T-helper 9 cell (primary cell): Measurements from ENCODE around the gene SNRPF.
"Not testable (repeated sequence)": the region's sequence is repeated elsewhere in the genome, so short reads cannot be mapped to it uniquely, and the experiment has no call there.

Experiments
- DNase-seq: peaks from one replicate; pipeline ENCODE4 v3.0.0-alpha.2; 2020
- total RNA-seq, 2 donors: gene quantifications; one replicate each; lab custom pipeline; 2026; lab: John Stamatoyannopoulos, UW

SNRPF gene
- total RNA-seq: 25.3 to 28.6 reads per million in 2 donors

DNA sequence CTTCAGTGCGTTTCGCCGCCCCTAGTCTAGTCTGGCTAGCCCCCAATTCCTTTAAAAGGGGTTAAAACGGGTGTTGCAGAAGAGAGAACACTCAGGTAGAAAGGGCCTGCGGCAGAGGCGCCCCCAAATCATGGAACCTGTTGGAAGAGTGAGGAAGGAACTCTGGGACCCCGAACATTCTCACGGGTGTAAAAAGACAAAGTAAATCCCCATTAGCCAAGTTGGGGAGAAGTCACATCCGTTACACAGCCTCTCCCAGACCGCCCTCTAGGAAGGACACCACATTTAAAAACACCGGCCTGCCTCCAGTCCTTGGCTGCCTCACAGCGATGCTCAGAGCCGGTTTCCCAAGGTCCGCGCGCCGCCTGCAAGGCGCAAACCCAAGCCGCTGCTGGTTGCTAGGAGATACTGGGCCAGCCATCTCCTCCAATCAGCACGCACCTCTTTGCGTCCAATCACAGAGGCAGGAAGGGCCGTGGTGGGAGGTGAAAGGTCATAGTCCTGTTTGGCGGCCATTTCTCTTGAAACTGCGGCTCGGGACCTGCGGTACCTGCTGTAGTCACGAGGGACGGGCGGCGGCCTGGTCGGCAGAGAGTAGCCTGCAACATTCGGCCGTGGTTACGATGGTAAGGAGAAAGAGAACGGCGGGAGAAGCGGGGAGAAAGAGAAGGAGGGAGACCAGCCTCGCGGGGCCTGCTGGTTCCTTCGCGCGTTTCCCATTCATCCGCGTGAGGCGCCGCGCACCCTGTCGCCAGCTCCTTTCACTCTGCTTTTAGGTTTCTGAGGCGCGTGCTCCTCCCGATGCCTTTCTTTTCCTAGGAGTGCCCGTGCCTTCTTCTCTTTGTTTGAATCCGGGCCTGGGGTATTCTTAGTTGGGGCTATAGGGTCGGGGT is at the start of gene SNRPF:
TSS of gene SNRPF (plus strand) at position 502 of the 893 bp plus-strand sequence. CDS start at position 624, 122 bp downstream.
- DNase-seq: peak; percentile 90

DNA sequence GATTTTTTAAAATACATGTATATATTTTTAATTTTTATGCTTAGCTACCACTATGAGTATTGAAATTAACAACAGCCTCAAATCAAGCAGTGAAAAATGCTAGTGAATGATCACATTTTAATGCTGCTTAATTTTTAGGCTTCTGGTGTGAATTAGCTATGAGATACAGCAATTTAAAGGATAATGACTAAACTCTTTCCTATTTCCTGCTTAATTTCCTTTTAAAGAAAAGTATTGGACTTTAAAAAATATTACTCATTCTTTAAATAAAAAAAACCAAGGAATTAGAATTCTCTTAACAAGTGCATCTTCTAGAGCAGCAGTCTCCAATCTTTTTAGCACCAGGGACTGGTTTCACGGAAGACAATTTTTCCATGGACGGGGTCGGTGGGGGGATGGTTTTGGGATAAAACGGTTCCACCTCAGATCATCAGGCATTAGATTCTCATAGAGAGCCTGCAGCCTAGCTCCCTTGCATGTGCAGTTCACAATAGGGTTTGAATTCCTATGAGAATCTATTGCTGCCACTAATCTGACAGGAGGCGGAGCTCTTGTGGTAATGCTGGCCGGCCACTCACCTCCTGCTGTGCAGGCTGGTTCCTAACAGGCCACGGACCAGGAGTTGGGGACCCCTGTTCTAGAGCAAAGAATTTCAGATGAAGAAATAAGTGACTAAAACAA is 49.6 kb upstream of the SNRPF start:
- DNase-seq: no peak

DNA sequence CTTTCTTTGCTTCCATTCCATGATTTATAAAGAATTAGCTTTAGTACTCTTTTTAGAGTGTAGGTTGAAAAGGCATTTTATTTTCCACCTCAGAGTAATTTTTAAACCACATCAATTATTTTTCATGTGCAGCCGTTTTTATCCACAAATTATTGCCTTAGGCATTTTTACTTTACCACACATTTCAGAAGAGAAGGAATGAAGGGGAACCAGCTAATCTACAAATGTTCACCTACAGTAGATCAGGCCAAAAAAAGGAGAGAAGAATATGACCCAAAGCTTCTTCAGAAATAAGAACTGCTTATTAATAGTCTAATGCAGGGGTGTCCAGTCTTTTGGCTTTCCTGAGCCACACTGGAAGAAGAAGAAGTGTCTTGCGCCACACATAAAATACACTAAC is 48.3 kb upstream of the SNRPF start:
- DNase-seq: no peak

DNA sequence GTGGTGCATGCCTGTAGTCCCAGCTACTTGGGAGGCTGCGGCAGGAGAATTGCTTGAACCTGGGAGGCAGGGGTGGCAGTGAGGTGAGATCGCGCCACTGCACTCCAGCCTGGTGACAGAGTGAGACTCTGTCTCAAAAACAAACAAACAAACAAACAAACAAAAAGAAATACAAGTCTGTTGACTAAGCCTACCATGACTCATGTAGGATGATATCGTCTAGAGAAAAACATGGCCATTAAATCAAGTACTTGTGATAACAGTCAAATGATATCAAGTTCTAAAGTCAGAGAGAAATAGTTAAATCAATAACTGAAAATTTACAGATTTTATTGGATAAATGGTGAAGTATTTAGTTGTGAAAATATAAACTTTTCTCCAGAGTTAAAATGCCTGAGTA is 46.6 kb upstream of the SNRPF start:
- DNase-seq: not testable (repeated sequence)

DNA sequence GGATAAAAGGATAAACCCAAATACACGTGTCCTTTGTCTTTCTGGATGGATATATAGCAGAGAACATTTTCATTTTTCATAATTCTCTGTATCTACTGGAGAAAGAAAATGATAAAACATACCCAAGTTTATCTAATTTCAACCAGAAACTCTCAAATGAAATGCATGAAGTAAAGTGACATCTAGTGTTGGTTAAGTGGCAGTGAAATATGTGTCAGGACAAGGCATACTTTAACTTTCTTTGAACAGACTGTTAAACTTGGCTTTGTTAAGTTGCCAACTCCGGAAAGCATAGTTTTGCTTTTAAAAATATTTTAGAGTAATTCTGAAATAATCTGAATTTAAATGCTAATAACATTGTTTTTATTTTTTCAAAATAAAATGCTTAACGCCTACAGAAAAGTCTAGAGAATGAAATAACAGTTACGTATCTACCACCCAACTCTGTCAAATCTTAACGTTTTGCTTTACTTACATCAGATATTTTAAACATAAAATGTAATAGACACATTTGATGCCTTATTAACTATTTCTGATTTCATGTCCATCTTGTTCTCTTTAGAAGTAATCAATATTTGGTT is 43.0 kb upstream of the SNRPF start:
- DNase-seq: no peak

DNA sequence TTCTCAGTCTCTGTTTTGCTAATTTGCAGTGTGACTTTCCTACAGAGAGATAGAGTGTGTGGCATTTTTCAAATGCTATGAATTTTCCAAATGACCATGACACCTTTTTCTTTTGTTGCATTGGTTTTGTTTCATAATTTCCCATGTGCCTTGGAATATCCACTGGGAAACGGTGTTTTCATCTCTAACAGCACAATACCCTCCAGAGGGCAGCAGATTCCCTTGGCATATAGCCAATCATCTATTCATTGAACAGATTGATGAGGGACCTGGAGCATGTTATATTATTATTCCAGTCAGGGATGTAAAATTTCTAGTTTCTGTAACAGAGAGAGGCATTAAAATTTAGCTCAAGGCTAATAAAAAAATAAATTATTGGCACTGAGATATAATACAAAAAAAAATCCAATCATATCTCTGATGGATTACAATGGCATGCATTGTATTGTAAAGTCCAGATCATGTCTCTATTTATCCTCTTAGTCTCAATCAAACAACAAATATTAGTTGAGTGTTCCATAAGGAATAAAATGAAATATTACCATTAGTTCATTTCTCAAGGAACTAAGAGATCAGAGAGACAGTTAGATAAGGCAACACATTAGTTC is 38.6 kb upstream of the SNRPF start:
- DNase-seq: no peak

DNA sequence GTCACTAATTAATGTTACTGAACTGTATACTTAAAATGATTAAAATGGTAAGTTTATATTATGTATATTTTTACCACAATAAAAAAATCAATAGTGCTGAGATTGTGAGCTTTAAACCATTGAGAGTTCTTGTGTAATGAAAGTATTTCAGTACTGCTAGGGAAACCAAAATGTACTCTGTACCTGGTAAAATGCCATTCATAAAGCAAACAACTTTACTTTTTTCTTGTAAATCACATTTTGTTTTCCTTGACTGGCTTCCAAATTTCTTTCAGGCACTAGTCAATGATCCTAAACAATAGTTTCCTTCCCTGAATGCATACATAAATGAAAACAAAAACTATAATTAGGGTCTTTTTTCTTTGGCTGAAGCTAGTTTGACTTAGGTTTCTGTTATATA is 29.4 kb upstream of the SNRPF start:
- DNase-seq: no peak

DNA sequence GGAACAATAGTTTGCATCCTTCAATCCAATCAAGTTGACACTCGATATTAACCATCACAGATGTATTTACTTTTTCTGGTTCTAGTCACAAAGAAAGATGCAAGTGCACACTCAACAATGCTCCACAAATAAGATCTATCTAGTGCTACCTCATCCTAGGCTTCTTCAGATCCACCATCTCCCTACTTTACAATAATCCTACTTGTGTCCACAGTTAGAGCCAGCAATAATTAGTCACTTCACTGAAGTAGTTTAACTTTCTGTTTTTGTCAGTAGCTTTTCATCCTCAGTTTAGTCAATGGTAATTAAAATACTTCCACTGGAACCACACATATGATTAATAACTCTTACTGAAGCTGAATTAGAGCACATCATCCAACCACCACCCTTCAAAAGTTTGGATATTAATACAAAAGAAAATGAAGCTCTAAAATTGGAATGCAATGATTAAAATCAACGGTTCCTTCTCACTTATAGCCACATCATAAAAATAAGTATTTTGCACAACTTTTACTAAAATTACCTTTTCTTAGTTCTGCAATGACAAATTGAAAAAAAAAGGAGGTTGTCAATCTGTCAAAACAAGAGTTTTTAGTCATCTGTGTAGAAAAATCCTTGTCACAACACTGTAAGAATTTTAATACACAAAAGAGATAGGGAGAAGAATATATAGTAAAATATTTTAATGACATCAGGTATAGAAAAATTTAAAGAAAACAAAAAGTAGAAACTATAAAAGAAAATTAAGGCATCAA is 28.2 kb upstream of the SNRPF start:
- no peak for DNase-seq

DNA sequence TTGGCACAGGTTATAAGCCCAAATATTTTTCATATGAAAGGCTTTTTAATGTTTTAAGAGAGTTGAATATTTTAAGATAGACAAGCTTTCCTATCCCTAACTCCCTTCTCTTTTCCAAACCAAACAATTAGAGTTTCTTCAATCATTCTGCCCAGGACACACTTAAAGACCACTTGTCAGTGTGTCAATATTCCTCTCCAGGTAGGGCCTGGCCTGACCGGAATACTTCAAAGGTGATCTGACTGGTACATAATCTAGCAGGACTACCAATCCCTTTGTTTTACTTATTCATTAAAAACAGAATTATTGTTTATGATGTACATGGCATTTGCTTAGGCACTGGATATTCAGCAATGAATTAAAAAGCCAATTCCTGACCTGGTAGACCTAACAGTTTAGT is 24.2 kb upstream of the SNRPF start:
- no peak for DNase-seq

DNA sequence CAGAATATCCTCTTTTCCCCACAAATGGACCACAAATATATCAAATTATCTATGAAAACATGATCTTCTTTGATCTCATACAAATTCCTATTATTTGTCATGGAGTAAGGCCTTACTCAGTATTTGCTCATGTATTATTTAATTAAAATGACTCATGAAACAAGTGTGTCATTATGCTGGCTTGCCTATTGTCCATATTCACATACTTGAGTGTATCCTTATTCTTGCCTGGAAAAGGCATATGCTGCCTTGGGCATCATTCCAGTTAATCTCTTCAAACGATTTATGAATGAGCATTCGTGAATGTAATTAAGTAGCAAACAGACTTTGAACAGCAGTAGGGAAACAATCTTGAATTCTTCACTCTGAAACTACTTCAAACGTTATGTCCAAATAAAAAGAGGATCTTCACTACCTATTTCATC is 22.6 kb upstream of the SNRPF start:
- no peak for DNase-seq

DNA sequence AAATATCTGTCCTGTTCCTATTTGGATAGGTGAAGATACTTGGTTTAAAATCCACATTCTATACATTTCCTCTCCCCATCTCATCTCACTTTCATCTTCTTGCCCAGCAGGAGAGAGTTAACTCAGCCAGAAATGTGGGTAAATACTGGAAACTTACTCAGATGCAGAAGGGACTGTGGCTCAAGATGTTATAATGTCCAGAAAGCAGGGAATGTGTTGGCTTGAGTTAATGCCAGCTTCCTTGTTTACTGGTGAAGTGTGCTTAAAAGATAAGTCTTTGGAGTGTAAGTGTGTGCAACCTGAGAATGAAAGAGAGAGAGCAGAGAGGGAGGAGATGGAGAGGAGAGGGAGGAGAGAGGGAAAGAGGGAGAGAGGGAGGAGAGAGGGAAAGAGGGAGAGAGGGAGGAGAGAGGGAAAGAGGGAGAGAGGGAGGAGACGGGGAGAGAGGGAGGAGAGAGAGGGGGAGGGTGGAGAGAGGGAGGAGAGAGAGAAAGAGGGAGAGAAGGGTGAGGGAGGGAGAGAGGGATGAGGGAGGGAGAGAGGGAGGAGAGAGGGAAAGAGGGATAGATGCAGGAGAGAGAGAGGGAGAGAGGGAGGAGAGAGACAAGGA is 22.0 kb upstream of the SNRPF start:
- no peak for DNase-seq

DNA sequence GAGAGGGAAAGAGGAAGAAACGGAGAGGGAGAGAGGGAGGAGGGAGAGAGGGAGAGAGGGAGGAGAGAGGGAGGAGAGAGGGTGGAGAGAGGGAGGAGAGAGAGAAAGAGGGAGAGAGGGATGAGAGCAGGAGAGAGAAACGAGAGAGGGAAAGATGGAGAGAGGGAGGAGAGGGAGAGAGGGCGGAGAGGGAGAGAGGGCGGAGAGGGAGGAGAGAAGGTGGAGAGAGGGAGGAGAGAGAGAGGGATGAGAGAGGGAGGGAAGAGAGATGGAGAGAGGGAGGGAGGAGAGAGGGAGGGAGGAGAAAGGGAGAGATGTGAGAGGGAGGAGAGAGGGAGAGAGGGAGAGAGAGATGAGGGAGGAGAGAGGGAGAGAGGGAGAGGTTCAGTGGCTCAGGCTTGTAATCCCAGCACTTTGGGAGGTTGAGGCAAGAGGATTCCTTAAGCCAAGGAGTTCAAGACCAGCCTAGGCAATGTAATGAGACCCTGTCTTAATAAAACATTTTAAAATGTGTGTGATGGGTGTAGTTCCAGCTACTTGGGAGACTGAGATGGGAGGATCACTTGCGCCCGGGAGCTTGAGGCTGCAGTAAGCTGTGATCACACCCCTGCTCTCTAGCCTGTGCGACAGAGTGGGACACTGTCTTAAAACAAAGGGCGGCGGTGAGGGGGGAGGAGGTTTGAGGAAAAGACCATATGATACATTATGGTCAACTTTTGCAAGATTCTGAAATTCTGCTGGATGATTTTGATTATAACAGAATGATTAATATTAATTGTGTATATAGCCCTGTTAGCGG is 21.3 kb upstream of the SNRPF start:
- no peak for DNase-seq

DNA sequence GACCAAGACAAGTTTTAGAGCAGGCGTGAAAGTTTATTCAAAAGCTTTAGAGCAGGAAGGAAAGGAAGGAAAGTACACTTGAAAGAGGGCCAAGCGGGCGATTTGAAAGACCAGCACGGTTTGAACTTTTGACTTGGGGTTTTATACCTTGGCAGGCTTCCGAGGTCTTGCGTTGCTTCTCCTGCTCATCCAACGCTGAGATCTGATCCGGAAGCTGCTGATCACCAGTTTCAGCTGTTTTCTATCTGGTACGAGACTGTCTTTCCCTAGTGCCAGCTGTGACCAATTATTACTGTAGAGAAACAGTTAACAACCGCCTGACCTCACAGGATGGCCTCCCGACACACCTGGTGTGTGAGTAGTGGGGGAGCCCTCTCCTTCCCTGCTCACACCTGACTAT is 20.6 kb upstream of the SNRPF start:
- no peak for DNase-seq

DNA sequence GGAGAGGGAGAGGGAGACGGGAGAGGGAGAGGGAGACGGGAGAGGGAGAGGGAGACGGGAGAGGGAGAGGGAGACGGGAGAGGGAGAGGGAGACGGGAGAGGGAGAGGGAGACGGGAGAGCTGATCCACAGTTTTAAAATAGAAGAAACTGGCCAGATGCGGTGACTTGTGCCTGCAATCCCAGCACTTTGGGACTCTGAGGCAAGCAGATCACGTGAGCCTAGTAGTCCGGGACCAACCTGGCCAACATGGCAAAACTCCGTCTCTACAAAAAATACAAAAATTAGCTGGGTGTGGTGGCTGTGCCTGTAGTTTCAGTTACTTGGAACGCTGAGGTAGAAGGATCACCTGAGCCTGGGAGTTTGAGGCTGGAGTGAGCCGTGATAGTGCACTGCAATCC is 16.3 kb upstream of the SNRPF start:
- DNase-seq: not testable (repeated sequence)

DNA sequence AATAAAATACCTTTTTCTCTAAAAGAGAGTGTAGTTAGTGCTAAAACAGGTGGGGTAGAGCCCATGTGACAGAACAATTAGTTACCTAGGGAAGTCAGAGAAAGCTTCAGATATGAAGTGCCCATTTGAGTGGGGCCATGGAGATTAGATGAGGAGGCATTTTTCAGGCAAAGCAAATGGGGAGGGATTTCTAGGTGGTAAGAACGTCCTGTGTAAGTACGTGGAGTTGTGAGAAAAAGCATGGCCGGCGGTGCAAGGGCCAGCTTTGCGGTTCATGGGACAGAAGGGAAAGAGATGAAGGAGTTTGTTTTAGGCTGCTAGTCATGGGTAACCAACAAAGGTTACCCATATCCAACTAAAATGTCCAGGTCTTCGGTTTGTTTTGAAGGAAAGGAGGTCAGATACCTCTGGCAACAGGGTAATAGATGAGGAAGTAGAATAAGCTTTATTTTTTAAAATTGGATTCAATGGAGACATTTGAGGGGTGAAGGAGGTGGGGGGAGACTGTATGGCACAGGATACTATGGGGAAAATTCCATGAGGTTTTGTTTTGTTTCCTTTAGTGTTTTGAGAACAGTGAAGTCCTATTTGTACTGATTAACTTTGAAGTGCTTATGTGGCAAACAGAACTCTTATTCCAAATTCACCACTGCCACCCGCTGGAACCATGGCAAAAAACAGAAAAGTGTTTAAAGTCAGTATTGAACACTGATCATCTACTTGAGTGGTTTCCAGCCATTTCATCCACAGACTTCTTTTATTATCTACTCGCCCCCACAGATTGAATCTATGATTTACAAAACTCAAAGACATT is 10.0 kb upstream of the SNRPF start:
- no peak for DNase-seq

DNA sequence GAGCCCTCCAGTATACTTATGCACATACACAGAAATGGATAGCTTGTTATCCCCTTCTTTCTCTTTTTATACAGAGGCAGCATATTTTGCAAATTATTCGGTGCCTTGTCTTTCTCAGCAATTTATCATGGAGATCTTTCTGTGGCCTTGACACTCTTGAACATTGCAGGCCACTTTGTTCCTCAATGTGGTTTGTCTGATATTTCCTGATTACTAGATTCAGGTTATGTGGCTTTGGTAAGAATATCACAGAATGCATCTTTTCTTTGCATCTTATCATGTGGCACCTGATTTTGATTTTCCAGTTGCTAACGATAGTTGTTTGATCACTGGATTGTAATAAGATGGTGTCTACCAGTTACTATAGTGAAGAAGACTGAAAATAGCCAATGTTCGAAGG is 7.1 kb upstream of the SNRPF start:
- no peak for DNase-seq

DNA sequence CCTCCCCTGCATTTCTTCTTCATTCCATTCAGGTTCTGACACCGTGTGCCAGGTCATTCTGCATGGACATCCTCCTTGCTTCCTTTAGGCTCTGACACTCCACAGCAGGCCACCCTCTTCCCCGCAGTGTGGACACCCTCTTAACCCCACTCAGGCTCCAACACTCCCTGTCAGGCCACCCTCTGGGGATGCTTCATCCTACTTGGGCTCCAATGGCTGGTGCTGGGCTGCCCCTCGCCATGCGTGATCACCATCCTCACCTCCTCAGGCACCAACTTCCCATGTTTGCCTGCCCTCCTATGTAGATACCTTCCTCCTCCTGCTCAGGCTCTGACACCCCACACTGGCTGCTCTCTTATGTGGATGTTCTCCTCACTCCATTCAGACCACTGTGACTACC is 6.6 kb upstream of the SNRPF start:
- no peak for DNase-seq

DNA sequence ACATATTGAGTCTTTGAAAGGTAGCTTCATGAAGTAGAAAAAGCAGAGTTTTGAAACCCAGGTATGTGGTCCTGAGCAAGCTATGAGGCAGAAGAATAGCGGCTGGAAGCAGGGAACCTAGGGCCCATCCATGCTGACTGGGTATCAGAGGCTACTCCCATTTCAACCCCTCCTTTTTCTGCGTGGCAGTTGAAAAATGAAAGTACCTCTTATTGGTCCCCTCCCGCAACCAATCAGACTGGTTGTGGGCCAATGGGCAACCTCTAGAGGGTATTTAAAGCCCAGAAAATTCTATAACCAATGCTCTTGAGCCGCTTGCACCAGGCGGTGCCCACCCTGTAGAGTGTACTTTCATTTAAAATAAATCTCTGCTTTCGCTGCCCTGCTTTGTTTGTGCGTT is 1.6 kb upstream of the SNRPF start:
- DNase-seq: no peak

DNA sequence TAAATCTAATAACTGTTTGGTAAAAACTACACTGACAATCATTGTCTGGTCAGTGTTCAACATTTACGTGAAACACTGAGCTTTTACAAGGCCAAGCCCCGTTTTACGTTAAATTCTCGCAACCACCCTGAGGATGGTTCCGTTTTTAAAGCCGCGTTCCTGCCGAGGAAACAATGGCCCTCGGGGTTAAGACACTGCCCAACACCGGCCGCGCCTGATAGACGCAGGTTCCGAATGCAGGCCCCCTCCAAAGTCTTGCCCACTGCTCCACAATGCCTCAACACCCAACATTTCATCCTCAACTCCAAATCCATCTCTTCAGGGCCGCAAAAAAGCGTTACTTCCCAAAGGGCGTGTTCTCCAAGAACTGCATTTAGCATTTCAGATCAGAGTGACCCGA is 953 bp upstream of the SNRPF start:
- no peak for DNase-seq

DNA sequence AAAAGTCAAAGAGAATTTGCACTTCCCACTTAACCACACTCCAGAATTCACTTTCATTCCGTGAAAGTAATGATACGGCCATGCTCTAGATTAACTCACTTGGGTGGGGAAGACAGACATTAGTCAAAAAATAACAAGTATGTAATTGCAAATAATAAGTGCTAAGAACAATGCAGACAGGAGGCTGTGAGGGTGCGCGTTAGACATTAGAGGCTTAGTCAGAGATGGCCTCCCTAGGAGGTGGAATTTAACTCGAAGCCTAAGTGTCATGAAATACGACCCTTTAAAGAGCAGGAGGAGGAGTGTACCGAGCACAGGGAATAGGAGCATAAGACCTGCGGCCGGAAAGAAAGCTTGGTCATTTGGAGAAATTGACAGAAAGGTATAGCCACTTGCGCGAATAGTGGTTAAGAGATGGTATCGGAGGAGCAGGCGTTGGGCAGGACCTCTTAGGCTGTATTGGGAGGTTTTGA is 628 bp downstream of the SNRPF start:
- DNase-seq: no peak
